SK-N-DZ (cell line): ENCODE data around the gene PRKN.

Experiments used
- DNase-seq: peaks from one replicate; pipeline ENCODE4 v3.0.0-alpha.2; 2015; ENCODE audit warnings: low spot score

The PRKN gene

GRCh38 chr6:161549977-161550655 is 1177.5 kb downstream of the PRKN start:
- no peak for DNase-seq

- no peak for DNase-seq
Measured at GRCh38 chr6:161548713-161549296, 1178.8 kb downstream of the PRKN start.

GRCh38 chr6:161547617-161548016 is 1179.9 kb downstream of the PRKN start:
- no peak for DNase-seq

- no peak for DNase-seq
Measured at GRCh38 chr6:161546632-161547031, 1180.9 kb downstream of the PRKN start.

GRCh38 chr6:161545741-161546140 is 1181.8 kb downstream of the PRKN start:
- DNase-seq, result no peak

GRCh38 chr6:161544801-161545480 is 1182.6 kb downstream of the PRKN start:
- no peak for DNase-seq

- DNase-seq, result no peak
Measured at GRCh38 chr6:161543684-161544309, 1183.8 kb downstream of the PRKN start.

- DNase-seq, result no peak
Measured at GRCh38 chr6:161542346-161542980, 1185.1 kb downstream of the PRKN start.

GRCh38 chr6:161540532-161540931 is 1187.0 kb downstream of the PRKN start:
- no peak for DNase-seq

GRCh38 chr6:161536224-161536630 is 1191.3 kb downstream of the PRKN start:
- DNase-seq, result no peak

GRCh38 chr6:161534264-161534873 is 1193.2 kb downstream of the PRKN start:
- no peak for DNase-seq

- no peak for DNase-seq
Measured at GRCh38 chr6:161533266-161533665, 1194.3 kb downstream of the PRKN start.

- DNase-seq, result no peak
Measured at GRCh38 chr6:161532536-161532935, 1195.0 kb downstream of the PRKN start.

- no peak for DNase-seq
Measured at GRCh38 chr6:161526794-161527193, 1200.8 kb downstream of the PRKN start.

- no peak for DNase-seq
Measured at GRCh38 chr6:161523362-161523761, 1204.2 kb downstream of the PRKN start.

- DNase-seq, result no peak
Measured at GRCh38 chr6:161522276-161522675, 1205.3 kb downstream of the PRKN start.

- DNase-seq, result no peak
Measured at GRCh38 chr6:161511447-161512095, 1216.0 kb downstream of the PRKN start.

- no peak for DNase-seq
Measured at GRCh38 chr6:161508341-161508740, 1219.2 kb downstream of the PRKN start.

- DNase-seq, result no peak
Measured at GRCh38 chr6:161507375-161507774, 1220.2 kb downstream of the PRKN start.

GRCh38 chr6:161503570-161503969 is 1224.0 kb downstream of the PRKN start:
- no peak for DNase-seq

- DNase-seq, result no peak
Measured at GRCh38 chr6:161498881-161499280, 1228.7 kb downstream of the PRKN start.
